ENCODE results near the gene AGAP2. TPM values are rescaled to one million over a fixed set of nuclear protein-coding genes. Genes with fewer than 3 reads are reported as not detected.

Gene AGAP2
- total RNA-seq, 1 donor from 2014 or later, result 0.14 TPM

- H3K9me3 ChIP-seq (ENCODE audit: insufficient read depth, low read depth, low read length), result no peaks in the 10 kb centered on the region
- DNase-seq (ENCODE audit: low read depth) (no peak), FAIRE-seq (no peak)
- peaks cover 7% of the 10 kb centered on the region for H3K4me1 ChIP-seq (ENCODE audit: insufficient read depth, low read length)
- H3K27ac ChIP-seq (ENCODE audit: low read depth, low read length), result peak overlapping the region; percentile 93
- peak overlapping the region; percentile 77 for H3K4me3 ChIP-seq (ENCODE audit: insufficient read depth, low read depth, low read length)
- Mint-ChIP-seq H3K27ac (ENCODE audit: unreplicated experiment) (peak overlapping the region; percentile 97), H3K36me3 (ENCODE audit: low read depth, unreplicated experiment) (peaks cover 33% of the 10 kb centered on the region), H3K27me3 (ENCODE audit: low read depth, unreplicated experiment) (peaks cover 9% of the 10 kb centered on the region), H3K9me3 (ENCODE audit: unreplicated experiment) (no peaks in the 10 kb centered on the region), H3K4me1 (ENCODE audit: low read depth, unreplicated experiment) (peaks cover 7% of the 10 kb centered on the region), H3K4me3 (ENCODE audit: unreplicated experiment) (peak overlapping the region; percentile 95)
- peaks cover 24% of the 10 kb centered on the region for H3K79me2 ChIP-seq (ENCODE audit: insufficient read depth, low read length)
- peaks cover 14% of the 10 kb centered on the region for H3K27me3 ChIP-seq (ENCODE audit: insufficient read depth, low read length)
- peak overlapping the region; percentile 52 for H2AFZ ChIP-seq (ENCODE audit: low read depth, low read length)
- peak overlapping the region; percentile 96 for H3K9ac ChIP-seq (ENCODE audit: low read length)
- TF ChIP-seq EZH2 (IDR thresholded peaks at IDR 0.05; ENCODE audit: insufficient read depth, low read length), result no peak
- TF ChIP-seq CTCF (IDR thresholded peaks at IDR 0.05; ENCODE audit: insufficient read depth, low read depth, low read length), result no peak
- H3K36me3 ChIP-seq (ENCODE audit: insufficient read depth, low read length), result peaks cover 26% of the 10 kb centered on the region
- H4K20me1 ChIP-seq (ENCODE audit: insufficient read depth, low read length), result peaks cover 3% of the 10 kb centered on the region
- H3K4me2 ChIP-seq (ENCODE audit: low read length), result peak overlapping the region; percentile 97
Measured at GRCh38 chr12:57745485-57745881, 6.9 kb upstream of the AGAP2 start.

GRCh38 chr12:57744777-57745484, 6.4 kb upstream of the AGAP2 start, which contains the start of gene TSPAN31:
TSS of gene TSPAN31 (plus strand) at chr12:57745039. CDS start at chr12:57745155, 116 bp downstream.
- H3K4me1 ChIP-seq (ENCODE audit: insufficient read depth, low read length), result peaks cover 5% of the 10 kb centered on the region
- peak; percentile 97 for DNase-seq (ENCODE audit: low read depth)
- H4K20me1 ChIP-seq (ENCODE audit: insufficient read depth, low read length), result no peaks in the 10 kb centered on the region
- peak within 1 kb of the TSS; percentile 97 for H3K27ac Mint-ChIP-seq (ENCODE audit: unreplicated experiment)
- H3K4me1 Mint-ChIP-seq (ENCODE audit: low read depth, unreplicated experiment), result peaks cover 5% of the 10 kb centered on the region
- peak within 1 kb of the TSS; percentile 97 for H3K4me2 ChIP-seq (ENCODE audit: low read length)
- H3K27me3 Mint-ChIP-seq (ENCODE audit: low read depth, unreplicated experiment), result peaks cover 13% of the 10 kb centered on the region
- peaks cover 28% of the 10 kb centered on the region for H3K36me3 Mint-ChIP-seq (ENCODE audit: low read depth, unreplicated experiment)
- peak within 1 kb of the TSS; percentile 77 for H3K4me3 ChIP-seq (ENCODE audit: insufficient read depth, low read depth, low read length)
- H3K4me3 Mint-ChIP-seq (ENCODE audit: unreplicated experiment), result peak within 1 kb of the TSS; percentile 95
- TF ChIP-seq EZH2 (IDR thresholded peaks at IDR 0.05; ENCODE audit: insufficient read depth, low read length), result no peak
- no peak for TF ChIP-seq CTCF (IDR thresholded peaks at IDR 0.05; ENCODE audit: insufficient read depth, low read depth, low read length)
- peak within 1 kb of the TSS; percentile 93 for H3K27ac ChIP-seq (ENCODE audit: low read depth, low read length)
- peaks cover 19% of the 10 kb centered on the region for H3K79me2 ChIP-seq (ENCODE audit: insufficient read depth, low read length)
- no peaks in the 10 kb centered on the region for H3K9me3 Mint-ChIP-seq (ENCODE audit: unreplicated experiment)
- peak within 1 kb of the TSS; percentile 52 for H2AFZ ChIP-seq (ENCODE audit: low read depth, low read length)
- peaks cover 18% of the 10 kb centered on the region for H3K27me3 ChIP-seq (ENCODE audit: insufficient read depth, low read length)
- H3K36me3 ChIP-seq (ENCODE audit: insufficient read depth, low read length), result peaks cover 21% of the 10 kb centered on the region
- no peaks in the 10 kb centered on the region for H3K9me3 ChIP-seq (ENCODE audit: insufficient read depth, low read depth, low read length)
- FAIRE-seq, result peak; percentile 37
- H3K9ac ChIP-seq (ENCODE audit: low read length), result peak within 1 kb of the TSS; percentile 96
